Vagina (tissue), 2 donors: ENCODE data around the gene SLC38A4.

Source experiments
- CTCF ChIP-seq, 3 experiments: fragments of 450-650 bp in 2 of 3; fragments of 200-600 bp in 1 of 3; sonication (generic) in 1 of 3; IDR thresholded peaks; one replicate each; pipeline ENCODE4 v1.5.1; 2017 to 2019; ENCODE audit warnings: antibody characterized with exemption in 3 of 3, mild to moderate bottlenecking in 2 of 3, moderate library complexity in 2 of 3
- POLR2A ChIP-seq, 2 donors: fragments of 450-650 bp; IDR thresholded peaks; one replicate each; pipeline ENCODE4 v1.6.1; 2017; ENCODE audit warnings: antibody characterized with exemption in 2 of 2, mild to moderate bottlenecking in 2 of 2, moderate library complexity in 2 of 2
- POLR2AphosphoS5 ChIP-seq, 2 donors: sonication (generic); formaldehyde crosslinking; IDR thresholded peaks; one replicate each; pipeline ENCODE4 v1.9.0; 2017; ENCODE audit warnings: antibody characterized with exemption in 2 of 2, mild to moderate bottlenecking in 2 of 2, low read depth in 1 of 2; ENCODE audit not compliant: insufficient read depth in 1 of 2

- no peak for TF ChIP-seq CTCF (IDR thresholded peaks at IDR 0.05)
- no peak for TF ChIP-seq POLR2A (IDR thresholded peaks at IDR 0.05)
- no peak for TF ChIP-seq POLR2AphosphoS5 (IDR thresholded peaks at IDR 0.05; ENCODE audit: insufficient read depth in 1 of 2, low read depth in 1 of 2)
Observed at GRCh38 chr12:46788072-46788887, 37.5 kb downstream of the SLC38A4 start.
